Measurements from ENCODE around the gene DPP6.

GRCh38 chr7:154817224-154817896 lies 765.2 kb downstream of the DPP6 start:
- no peak for TF ChIP-seq EZH2 (IDR thresholded peaks at IDR 0.05; ENCODE audit: low read length)
- TF ChIP-seq, protein P1, sequence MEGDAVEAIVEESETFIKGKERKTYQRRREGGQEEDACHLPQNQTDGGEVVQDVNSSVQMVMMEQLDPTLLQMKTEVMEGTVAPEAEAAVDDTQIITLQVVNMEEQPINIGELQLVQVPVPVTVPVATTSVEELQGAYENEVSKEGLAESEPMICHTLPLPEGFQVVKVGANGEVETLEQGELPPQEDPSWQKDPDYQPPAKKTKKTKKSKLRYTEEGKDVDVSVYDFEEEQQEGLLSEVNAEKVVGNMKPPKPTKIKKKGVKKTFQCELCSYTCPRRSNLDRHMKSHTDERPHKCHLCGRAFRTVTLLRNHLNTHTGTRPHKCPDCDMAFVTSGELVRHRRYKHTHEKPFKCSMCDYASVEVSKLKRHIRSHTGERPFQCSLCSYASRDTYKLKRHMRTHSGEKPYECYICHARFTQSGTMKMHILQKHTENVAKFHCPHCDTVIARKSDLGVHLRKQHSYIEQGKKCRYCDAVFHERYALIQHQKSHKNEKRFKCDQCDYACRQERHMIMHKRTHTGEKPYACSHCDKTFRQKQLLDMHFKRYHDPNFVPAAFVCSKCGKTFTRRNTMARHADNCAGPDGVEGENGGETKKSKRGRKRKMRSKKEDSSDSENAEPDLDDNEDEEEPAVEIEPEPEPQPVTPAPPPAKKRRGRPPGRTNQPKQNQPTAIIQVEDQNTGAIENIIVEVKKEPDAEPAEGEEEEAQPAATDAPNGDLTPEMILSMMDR (optimal IDR thresholded peaks at IDR 0.05 in 1 of 3, IDR thresholded peaks at IDR 0.05 in 1 of 3, conservative IDR thresholded peaks at IDR 0.05 in 1 of 3; ENCODE audit: extremely low read depth in 1 of 3, insufficient read depth in 2 of 3, low read length in 3 of 3): no peak

All from keratinocyte (primary cell).